AG09309 (cell line): Measurements from ENCODE around the gene KDM6B.
"Not testable (repeated sequence)": the region's sequence is repeated elsewhere in the genome, so short reads cannot be mapped to it uniquely, and the experiment has no call there.

Source experiments
- DNase-seq: peaks from one replicate; pipeline ENCODE4 v3.0.0-alpha.2; 2010; ENCODE audit warnings: low read depth
- H3K4me3 ChIP-seq: 2 replicates; pipeline ENCODE4 v1.5.1; 2011; ENCODE audit warnings: mild to moderate bottlenecking, low read depth, low read length, moderate library complexity; ENCODE audit not compliant: control insufficient read depth
- CTCF ChIP-seq: IDR thresholded peaks from 2 replicates; pipeline ENCODE4 v1.5.1; 2011; ENCODE audit warnings: mild to moderate bottlenecking, low read depth, low read length, inconsistent platforms; ENCODE audit not compliant: insufficient read depth, control insufficient read depth; ENCODE audit errors: missing control alignments

The KDM6B gene

DNA sequence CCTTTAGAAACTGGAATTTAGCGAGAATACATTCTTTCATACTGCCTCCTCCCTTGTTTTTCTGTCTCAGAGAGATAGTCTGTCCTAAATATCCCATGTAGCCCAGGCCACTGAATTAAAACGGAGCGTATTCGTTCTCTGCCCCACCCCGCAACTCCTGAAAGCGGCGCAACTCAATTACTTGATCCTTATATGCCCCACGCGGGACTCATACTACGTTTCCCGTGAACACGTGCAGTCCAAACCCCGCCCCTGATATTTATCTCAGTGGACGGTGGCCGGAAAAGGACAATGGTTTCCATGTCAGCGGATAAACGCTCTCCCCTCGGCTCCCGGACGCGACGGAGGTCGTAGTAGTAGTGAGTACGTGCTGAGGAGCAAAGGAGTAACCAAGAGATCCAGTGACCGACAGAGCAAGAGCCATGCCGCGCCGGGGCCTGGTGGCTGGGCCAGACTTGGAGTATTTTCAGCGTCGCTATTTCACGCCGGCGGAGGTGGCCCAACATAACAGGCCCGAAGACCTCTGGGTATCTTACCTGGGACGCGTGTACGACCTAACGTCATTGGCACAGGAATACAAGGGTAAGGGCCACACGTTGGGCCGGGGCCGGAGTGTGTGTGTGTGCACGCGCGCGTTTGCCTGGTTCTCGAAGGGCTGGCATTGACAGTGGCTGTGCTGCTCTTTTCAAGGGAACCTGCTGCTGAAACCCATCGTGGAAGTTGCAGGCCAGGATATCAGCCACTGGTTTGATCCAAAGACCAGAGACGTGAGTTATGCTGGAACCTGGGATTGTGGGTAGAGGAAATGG, 23.9 kb downstream of the KDM6B start, which contains the start of gene CYB5D1:
Gene CYB5D1, plus strand, starts transcription at position 291 of the 809 bp plus-strand sequence. Its CDS starts 132 bp downstream, at position 423.
- TF ChIP-seq CTCF, result no peak
- peak; percentile 68 for DNase-seq
- H3K4me3 ChIP-seq, result peak within 1 kb of the TSS; percentile 83

DNA sequence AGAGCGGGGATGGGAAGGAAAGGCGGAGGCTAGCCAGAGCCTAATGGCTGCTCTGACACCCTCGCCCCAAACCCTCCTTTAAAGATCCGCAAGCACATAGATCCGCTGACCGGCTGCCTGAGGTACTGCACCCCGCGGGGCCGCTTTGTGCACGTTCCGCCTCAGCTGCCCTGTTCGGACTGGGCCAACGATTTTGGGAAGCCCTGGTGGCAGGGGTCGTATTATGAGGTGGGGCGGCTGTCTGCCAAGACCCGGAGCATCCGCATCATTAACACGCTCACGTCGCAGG, 24.4 kb downstream of the KDM6B start:
- peak overlapping the region; percentile 83 for H3K4me3 ChIP-seq
- TF ChIP-seq CTCF, result peak; percentile 59
- no peak for DNase-seq

- no peak for TF ChIP-seq CTCF
- DNase-seq, result no peak
- peak overlapping the region; percentile 83 for H3K4me3 ChIP-seq
Observed at GRCh38 chr17:7859028-7859427, 25.0 kb downstream of the KDM6B start.

DNA sequence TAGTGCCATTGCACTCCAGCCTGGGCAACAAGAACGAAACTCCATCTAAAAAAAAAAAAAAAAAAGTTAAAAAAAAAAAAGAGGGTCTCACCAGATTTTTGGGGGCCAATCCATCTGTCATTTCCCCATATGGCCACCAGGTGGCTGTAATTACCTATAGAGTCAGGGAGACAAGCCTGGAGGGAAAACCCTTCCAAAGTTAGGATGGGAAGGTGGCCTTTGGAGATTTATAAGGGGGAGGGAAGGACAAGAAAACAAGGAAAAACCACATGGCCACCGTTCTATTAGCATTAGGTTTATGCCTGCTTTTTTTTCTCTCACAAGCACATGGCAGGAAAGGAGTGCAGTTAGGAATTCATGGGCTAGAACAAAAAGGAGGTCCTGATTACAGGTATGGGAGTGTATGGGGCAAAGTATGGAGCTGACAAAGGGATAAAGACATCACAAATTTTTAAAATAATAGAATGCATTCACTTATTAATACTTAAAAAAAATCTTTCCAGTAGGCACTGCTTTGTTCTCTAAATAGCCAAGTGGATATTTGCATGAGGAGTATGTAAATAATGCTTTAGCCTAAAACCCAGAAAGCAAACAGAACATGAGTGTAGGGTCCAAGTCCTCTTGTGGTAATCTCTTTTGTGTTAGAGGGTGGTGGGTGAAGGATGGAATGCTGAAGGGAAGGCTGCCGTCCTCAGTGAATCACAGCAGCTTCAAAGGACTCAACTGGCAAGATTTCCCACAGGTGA, 28.8 kb downstream of the KDM6B start:
- no peak overlapping the region for H3K4me3 ChIP-seq
- TF ChIP-seq CTCF, result peak; percentile 71
- DNase-seq, result no peak

DNA sequence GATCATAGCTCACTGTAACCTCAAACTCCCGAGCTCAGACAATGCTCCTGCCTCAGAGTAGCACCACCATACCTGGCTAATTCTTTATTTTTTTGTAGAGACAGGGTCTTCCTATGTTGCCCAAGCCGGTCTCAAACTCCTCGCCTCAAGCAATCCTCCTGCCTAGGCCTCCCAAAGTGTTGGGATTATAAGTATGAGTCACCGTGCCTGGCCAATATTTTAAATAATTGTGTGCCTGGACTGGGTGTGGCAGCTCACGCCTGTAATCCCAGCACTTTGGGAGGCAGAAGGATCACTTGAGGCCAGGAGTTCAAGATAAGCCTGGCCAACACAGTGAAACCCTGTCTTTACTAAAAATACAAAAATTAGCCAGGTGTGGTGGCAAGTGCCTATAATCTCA, 30.4 kb downstream of the KDM6B start:
- DNase-seq, H3K4me3 ChIP-seq: not testable (repeated sequence)

- H3K4me3 ChIP-seq, result no peak overlapping the region
- TF ChIP-seq CTCF, result no peak
- no peak for DNase-seq
Observed at GRCh38 chr17:7864995-7865650, 31.1 kb downstream of the KDM6B start.

- no peak for DNase-seq
- TF ChIP-seq CTCF, result no peak
- H3K4me3 ChIP-seq, result no peak overlapping the region
Observed at GRCh38 chr17:7867881-7868329, 33.9 kb downstream of the KDM6B start.
